Measurements from ENCODE around the gene RFX7.

DNA sequence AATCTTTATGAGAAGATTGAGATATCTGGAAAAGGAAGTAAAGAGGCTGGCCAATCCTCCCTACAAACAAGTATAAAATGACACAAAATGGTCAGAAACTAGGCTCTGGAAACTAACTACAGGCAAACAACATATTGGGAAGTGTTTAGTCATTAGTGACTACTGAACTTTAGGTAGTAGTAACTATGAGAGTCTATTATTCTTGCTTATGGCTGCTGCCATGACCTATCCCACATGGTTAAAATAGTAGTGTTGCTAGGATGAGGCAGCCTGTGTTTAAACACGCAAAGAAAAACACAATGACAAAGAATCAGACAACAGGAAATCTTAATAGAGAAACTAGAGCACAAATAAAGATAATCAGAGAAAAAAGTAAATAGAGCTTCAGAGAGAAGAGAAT is 67.9 kb downstream of the RFX7 start:
- TF ChIP-seq, protein P1, sequence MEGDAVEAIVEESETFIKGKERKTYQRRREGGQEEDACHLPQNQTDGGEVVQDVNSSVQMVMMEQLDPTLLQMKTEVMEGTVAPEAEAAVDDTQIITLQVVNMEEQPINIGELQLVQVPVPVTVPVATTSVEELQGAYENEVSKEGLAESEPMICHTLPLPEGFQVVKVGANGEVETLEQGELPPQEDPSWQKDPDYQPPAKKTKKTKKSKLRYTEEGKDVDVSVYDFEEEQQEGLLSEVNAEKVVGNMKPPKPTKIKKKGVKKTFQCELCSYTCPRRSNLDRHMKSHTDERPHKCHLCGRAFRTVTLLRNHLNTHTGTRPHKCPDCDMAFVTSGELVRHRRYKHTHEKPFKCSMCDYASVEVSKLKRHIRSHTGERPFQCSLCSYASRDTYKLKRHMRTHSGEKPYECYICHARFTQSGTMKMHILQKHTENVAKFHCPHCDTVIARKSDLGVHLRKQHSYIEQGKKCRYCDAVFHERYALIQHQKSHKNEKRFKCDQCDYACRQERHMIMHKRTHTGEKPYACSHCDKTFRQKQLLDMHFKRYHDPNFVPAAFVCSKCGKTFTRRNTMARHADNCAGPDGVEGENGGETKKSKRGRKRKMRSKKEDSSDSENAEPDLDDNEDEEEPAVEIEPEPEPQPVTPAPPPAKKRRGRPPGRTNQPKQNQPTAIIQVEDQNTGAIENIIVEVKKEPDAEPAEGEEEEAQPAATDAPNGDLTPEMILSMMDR (IDR thresholded peaks at IDR 0.05; ENCODE audit: control extremely low read depth in 1 of 3, insufficient read depth in 1 of 3, low read depth in 1 of 3, low read length in 3 of 3), result no peak
- no peak for TF ChIP-seq ZNF274 (IDR thresholded peaks at IDR 0.05; ENCODE audit: borderline replicate concordance, extremely low read depth, low read length)
- TF ChIP-seq POLR2A (IDR thresholded peaks at IDR 0.05; ENCODE audit: control extremely low read depth in 1 of 2, low read depth in 2 of 2, low read length in 2 of 2), result no peak
- TF ChIP-seq TCF12 (IDR thresholded peaks at IDR 0.05; ENCODE audit: low read depth, low read length), result no peak
- TF ChIP-seq, protein P2, sequence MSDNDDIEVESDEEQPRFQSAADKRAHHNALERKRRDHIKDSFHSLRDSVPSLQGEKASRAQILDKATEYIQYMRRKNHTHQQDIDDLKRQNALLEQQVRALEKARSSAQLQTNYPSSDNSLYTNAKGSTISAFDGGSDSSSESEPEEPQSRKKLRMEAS (IDR thresholded peaks at IDR 0.05), result no peak
- TF ChIP-seq, protein P3, sequence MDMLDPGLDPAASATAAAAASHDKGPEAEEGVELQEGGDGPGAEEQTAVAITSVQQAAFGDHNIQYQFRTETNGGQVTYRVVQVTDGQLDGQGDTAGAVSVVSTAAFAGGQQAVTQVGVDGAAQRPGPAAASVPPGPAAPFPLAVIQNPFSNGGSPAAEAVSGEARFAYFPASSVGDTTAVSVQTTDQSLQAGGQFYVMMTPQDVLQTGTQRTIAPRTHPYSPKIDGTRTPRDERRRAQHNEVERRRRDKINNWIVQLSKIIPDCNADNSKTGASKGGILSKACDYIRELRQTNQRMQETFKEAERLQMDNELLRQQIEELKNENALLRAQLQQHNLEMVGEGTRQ (IDR thresholded peaks at IDR 0.05; ENCODE audit: low read length), result no peak
- TF ChIP-seq NRF1 (IDR thresholded peaks at IDR 0.05; ENCODE audit: low read depth, low read length), result no peak
- no peak for TF ChIP-seq EGR1 (IDR thresholded peaks at IDR 0.05; ENCODE audit: borderline replicate concordance, low read depth, low read length)
- no peak for TF ChIP-seq ASH2L (IDR thresholded peaks at IDR 0.05; ENCODE audit: low read length)
- no peak for TF ChIP-seq PHF8 (conservative IDR thresholded peaks at IDR 0.05; ENCODE audit: low read depth, low read length)
- no peak for TF ChIP-seq CHD1 (IDR thresholded peaks at IDR 0.05; ENCODE audit: low read depth, low read length)

Measured in H1 (cell line).